Activated CD4-positive, alpha-beta T cell treated with anti-CD3 and anti-CD28 coated beads for 1 hour (primary cell): Measurements from ENCODE around the gene RYR2.

Experiments
- DNase-seq: peaks from one replicate; pipeline ENCODE4 v3.0.0-alpha.2; 2020

The RYR2 gene

DNA sequence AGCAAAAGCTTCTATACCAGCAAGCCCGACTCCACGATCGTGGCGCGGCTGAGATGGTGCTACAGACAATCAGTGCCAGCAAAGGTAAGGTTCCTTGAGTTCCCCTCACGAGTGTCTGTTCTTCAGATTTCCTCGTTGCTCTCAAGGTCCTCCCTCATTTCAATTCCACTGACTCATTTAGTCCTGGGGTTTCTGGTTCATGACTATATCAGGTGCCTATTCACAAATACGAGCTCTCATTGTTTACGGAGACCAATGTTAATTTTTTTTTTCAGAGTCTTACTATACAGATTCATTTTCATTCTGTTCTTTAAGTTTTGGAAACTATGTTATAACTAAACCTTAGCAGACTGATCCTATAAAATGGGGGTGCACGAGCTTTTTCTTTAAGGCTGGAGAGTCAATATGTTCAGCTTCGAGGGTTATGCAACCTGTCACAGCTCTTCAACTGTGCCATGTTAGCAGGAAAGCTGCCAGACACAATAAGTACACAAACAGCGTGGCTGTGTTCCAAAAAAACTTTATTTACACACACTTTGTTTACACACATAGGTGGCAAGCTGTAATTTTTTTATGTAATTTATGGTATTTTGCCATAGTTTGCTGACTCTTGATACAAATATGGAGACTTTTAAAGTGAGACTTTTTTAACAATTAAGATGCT, 714.5 kb downstream of the RYR2 start:
- no peak for DNase-seq

- no peak for DNase-seq
Observed at GRCh38 chr1:237759377-237759776, 717.4 kb downstream of the RYR2 start.

DNA sequence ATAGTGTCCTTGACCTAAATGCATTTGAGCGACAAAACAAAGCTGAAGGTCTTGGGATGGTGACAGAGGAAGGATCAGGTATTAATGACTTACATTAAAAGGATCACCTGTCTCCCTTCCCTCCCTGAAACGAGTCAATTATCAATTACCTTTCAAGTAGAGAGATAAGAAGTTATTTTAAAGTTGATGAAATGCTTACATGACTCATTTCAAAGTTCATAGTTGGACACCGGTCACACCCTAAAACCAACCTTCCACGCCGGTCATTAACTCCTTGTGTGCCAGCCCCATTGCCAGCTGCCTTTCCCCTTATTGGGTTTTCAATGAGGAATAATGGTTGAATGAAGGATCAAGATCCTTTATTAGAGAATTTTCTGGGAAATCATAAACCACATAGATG, 719.0 kb downstream of the RYR2 start:
- DNase-seq: no peak

GRCh38 chr1:237763137-237763536, 721.2 kb downstream of the RYR2 start:
- no peak for DNase-seq

DNA sequence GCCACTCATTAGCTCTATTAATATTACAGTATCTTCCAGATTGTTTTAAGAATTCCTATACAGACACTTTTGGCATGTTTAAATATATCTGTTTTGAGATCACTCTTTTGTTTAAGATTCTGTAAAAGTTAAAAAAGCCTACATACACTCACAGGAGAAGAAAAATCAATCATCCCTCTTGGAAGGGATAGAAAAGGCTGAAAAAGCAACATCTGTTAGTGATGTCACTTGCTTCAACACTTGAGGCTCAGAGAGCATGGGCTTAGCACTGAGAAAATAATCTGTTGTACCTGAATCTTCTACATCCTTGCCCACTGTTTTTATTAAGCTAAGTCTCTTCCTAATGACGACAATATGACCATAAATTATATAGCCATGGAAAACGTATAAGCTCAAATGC, 721.8 kb downstream of the RYR2 start:
- no peak for DNase-seq

- DNase-seq: no peak
Observed at GRCh38 chr1:237769916-237770315, 727.9 kb downstream of the RYR2 start.

DNA sequence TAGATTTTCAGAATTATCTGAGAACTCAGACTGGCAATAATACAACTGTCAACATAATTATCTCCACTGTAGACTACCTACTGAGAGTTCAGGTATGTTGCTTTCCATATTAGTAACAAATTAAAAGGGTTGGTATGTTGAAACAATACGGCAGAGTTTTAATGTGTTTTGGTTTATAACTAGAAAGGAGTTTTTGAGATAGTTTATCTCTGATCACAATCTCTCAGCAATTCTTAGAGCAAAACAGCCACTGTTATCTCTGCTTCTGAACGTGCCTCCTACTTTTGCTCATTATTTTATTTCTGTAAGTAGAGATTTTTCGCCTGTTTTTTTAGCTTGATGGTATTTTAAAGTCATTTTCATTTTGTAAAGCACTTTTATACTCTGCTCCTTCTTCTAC, 730.0 kb downstream of the RYR2 start:
- DNase-seq: no peak

- no peak for DNase-seq
Observed at GRCh38 chr1:237774246-237774645, 732.3 kb downstream of the RYR2 start.

DNA sequence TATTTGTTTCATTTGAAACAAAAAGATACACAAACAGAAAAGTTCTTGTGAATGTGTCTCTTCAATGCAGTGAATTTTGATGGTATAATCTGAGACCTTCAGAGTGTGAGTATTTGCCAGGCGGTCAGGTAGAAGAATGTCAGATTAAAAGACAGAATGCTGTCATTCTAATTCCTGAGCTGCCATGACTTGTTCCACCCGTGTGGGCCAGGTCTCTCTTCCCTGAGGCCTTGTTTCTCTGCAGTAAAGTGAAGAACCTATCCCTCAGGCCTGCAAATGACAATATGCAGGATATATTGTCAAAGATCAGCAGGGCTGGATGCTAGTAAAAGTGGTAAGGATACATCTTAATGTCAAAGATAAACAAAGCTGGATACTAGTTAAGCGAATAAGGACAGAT, 737.4 kb downstream of the RYR2 start:
- no peak for DNase-seq

DNA sequence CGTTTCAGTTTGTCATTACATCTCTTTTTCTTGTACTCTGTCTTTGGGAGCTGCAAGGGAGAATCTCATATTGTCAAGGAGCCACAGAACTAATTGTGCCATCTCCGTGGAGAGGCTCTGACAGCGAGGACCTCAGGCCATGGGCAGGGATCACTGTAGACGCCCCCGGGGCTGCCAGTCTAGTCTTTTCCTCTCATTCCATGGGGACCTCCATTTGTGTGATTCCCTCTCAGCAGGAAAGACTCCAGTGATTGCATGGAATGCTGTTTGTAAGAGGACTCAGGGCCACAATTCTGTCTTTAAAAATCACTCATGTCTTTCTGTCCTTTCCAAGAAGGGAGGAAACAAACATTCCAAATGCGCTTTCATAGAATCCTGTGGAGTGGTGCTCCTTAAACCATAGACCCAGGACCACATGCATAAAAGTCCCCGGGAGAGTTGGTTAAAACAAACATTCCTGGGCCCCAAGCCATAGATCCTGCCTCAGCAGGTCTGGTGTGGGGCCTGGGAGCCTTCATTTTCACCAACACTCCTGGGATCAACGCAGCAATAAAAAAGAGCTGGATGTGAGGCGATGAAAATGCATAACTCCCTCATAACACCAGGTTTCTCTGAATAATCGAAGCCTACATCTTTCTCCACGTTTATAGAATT, 744.2 kb downstream of the RYR2 start:
- DNase-seq: no peak

- no peak for DNase-seq
Observed at GRCh38 chr1:237788069-237788468, 746.1 kb downstream of the RYR2 start.

GRCh38 chr1:237789619-237790018, 747.6 kb downstream of the RYR2 start:
- no peak for DNase-seq

GRCh38 chr1:237791592-237791991, 749.6 kb downstream of the RYR2 start:
- DNase-seq: no peak

GRCh38 chr1:237792149-237792548, 750.2 kb downstream of the RYR2 start:
- DNase-seq: no peak

GRCh38 chr1:237792726-237793125, 750.7 kb downstream of the RYR2 start:
- DNase-seq: no peak

DNA sequence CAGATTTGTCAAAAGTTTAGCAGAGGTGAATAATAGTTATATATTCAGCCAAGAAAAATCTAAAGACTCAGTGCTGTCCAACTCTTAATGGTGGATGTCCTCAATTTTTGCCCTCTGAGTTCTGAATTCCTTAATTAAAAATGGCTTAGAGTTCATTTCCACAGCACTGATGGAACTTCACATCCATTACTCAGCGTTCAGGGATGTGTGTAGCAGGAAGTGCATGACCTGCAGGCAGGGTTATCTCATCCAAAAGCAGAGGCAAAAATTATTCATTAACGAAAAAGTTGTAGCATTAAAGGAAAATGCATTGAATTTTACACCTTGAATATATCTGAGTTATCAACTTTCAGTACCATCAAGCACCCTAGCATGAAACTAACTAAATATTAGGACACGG, 752.1 kb downstream of the RYR2 start:
- no peak for DNase-seq

- no peak for DNase-seq
Observed at GRCh38 chr1:237795558-237795957, 753.6 kb downstream of the RYR2 start.

GRCh38 chr1:237799762-237800474, 757.9 kb downstream of the RYR2 start:
- DNase-seq: no peak

- no peak for DNase-seq
Observed at GRCh38 chr1:237804516-237804915, 762.5 kb downstream of the RYR2 start.

DNA sequence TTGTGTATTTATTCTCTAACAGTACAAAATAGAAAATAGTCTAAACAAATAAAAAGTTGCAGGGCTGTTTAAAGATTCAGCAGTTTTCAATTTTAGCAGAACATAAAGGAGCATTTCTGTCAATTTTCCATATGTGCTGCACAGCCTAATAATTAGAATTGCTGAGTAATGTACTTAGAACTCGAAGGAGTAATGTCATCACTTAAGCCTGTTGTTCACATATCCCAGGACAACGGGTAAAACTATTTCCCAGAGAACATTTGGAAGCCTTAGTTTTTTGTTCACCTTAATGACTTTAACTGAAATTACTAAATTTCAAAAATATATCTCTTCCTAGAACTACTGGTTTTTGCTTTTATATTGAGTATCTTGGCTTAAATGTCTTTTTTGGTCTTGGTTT, 767.1 kb downstream of the RYR2 start:
- DNase-seq: no peak

- DNase-seq: no peak
Observed at GRCh38 chr1:237811633-237812032, 769.6 kb downstream of the RYR2 start.

GRCh38 chr1:237812061-237812460, 770.1 kb downstream of the RYR2 start:
- no peak for DNase-seq

DNA sequence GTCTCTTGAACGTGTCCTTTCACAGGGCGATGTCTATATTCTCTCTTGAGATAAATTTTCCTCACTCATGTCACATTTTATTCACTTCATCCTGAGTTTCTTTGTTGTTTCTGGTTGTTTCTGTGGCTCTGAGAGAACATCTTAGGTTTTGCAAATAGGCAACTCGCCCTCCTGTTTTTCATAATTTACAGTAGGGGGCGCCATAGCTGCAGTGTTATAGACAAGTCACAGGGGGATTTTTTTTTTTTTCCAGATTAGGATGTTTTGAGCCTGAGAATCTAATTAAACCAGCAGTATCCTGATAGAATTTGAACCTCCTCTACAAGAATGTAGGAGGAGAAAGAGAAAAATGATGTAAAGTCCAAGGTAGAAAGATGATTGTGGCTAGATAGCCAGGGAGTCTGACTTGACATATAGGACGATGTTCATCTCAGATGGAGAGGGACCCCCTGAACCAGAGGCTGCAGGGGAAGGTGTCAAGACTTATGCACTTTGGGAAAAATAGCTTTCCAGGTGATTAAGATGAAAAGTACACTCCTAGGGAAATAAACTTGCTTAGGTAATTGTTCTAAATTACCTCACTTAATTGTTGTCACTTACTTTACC, 772.4 kb downstream of the RYR2 start:
- no peak for DNase-seq

DNA sequence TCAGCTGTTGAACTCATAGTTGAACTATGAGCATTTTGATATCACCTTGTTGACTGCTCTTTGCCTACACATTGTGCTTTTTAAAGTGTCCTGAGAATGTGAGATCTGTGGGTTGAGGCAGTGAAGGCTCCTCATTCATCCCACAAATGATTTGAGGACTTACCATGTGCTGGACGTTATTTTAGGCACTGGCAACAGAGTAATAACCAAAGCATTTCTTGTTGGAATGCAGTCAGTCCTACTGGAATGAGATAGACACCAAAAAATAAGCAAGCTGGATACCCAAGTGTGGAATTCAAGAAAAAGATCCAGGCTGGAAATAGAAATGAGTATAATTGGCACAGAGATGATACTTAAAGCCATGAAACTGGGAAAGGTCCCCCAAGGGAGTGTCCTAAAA, 775.3 kb downstream of the RYR2 start:
- no peak for DNase-seq
